Activated CD8-positive, alpha-beta T cell treated with anti-CD3 and anti-CD28 coated beads for 36 hours (primary cell): ENCODE measurements around the gene FRMD4A. TPM values are rescaled to one million over a fixed set of nuclear protein-coding genes. Genes with fewer than 3 reads are reported as not detected.

ENCODE experiments used
- ATAC-seq: fragments of 200-7000 bp; cut with Tn5 transposase; one replicate; pipeline ENCODE4 v1.10.0; 2021; ENCODE audit warnings: mild to moderate bottlenecking, moderate library complexity
- CTCF ChIA-PET: fragments of 350-600 bp; sonication (Branson Sonifier 250); formaldehyde crosslinking; loops from one replicate; lab custom pipeline; 2021; ENCODE audit warnings: antibody characterized with exemption; lab: Charles Lee
- POLR2A ChIA-PET: fragments of 350-600 bp; sonication (Branson Sonifier 250); formaldehyde crosslinking; loops from one replicate; lab custom pipeline; 2021; ENCODE audit warnings: antibody characterized with exemption; lab: Charles Lee
- DNase-seq: peaks from one replicate; pipeline ENCODE4 v3.0.0-alpha.2; 2020
- H3K27ac Mint-ChIP-seq: one replicate; pipeline ENCODE4 v1.8.0; 2021; ENCODE audit warnings: mild to moderate bottlenecking, mixed read lengths
- H3K27me3 Mint-ChIP-seq: one replicate; pipeline ENCODE4 v1.8.0; 2021; ENCODE audit warnings: mixed read lengths
- H3K36me3 Mint-ChIP-seq: one replicate; pipeline ENCODE4 v1.8.0; 2021; ENCODE audit warnings: low read depth, mixed read lengths
- H3K4me1 Mint-ChIP-seq: one replicate; pipeline ENCODE4 v1.8.0; 2021; ENCODE audit warnings: low read depth, mixed read lengths
- H3K4me3 Mint-ChIP-seq: one replicate; pipeline ENCODE4 v1.8.0; 2021; ENCODE audit warnings: mild to moderate bottlenecking, moderate library complexity, mixed read lengths
- H3K9me3 Mint-ChIP-seq: one replicate; pipeline ENCODE4 v1.8.0; 2021; ENCODE audit warnings: mixed read lengths
- CTCF ChIP-seq: fragments of 200-600 bp; IDR thresholded peaks from one replicate; pipeline ENCODE4 v1.8.0; 2022; ENCODE audit warnings: antibody characterized with exemption, mild to moderate bottlenecking
- intact Hi-C: fragments of 100-400 bp; cut with micrococcal nuclease; formaldehyde crosslinking; loops from one replicate; pipeline ENCODE4 v1.10.0; 2022
- total RNA-seq, 2 experiments: library from RNA; stranded (reverse); gene quantifications; one replicate each; pipeline ENCODE4 v1.2.3, GENCODE V29; 2021

Gene FRMD4A
- total RNA-seq, 2 experiments from 2014 or later: 2.1 to 2.8 TPM

- ChIA-PET POLR2A (no interaction called here), CTCF (no interaction called here)
- Mint-ChIP-seq H3K36me3 (no peaks in the 10 kb centered on the region), H3K27me3 (no peaks in the 10 kb centered on the region), H3K4me1 (peaks cover 15% of the 10 kb centered on the region), H3K4me3 (no peak overlapping the region), H3K9me3 (no peaks in the 10 kb centered on the region), H3K27ac (no peak overlapping the region)
- ATAC-seq (no peak), DNase-seq (no peak)
- intact Hi-C loops: no loop called here
- no peak for TF ChIP-seq CTCF
Measured at GRCh38 chr10:13990392-13990805, 340.3 kb downstream of the FRMD4A start.

- ChIA-PET POLR2A (no interaction called here), CTCF (no interaction called here)
- ATAC-seq: no peak
- H3K4me3 Mint-ChIP-seq: no peak overlapping the region
- no peak overlapping the region for H3K27ac Mint-ChIP-seq
- no peaks in the 10 kb centered on the region for H3K9me3 Mint-ChIP-seq
- no peak for DNase-seq
- intact Hi-C loops: no loop called here
- no peaks in the 10 kb centered on the region for H3K36me3 Mint-ChIP-seq
- no peaks in the 10 kb centered on the region for H3K27me3 Mint-ChIP-seq
- H3K4me1 Mint-ChIP-seq: peaks cover 15% of the 10 kb centered on the region
- TF ChIP-seq CTCF: no peak
Measured at GRCh38 chr10:13989616-13990015, 341.1 kb downstream of the FRMD4A start.

- no peak overlapping the region for H3K27ac Mint-ChIP-seq
Measured at GRCh38 chr10:13987446-13987845, 343.3 kb downstream of the FRMD4A start.

GRCh38 chr10:13984647-13985155 lies 346.0 kb downstream of the FRMD4A start:
- Mint-ChIP-seq H3K4me1 (peaks cover 13% of the 10 kb centered on the region), H3K9me3 (no peaks in the 10 kb centered on the region), H3K27me3 (no peaks in the 10 kb centered on the region), H3K27ac (no peak overlapping the region), H3K4me3 (no peak overlapping the region), H3K36me3 (no peaks in the 10 kb centered on the region)
- POLR2A ChIA-PET: no interaction called here
- DNase-seq (no peak), ATAC-seq (no peak)
- CTCF ChIA-PET: interaction anchor here (1.0 kb wide), 1 partner anchor 42 kb away, joined by 3 read pairs; no protein-coding TSS in a partner anchor
- intact Hi-C loops: no loop called here
- TF ChIP-seq CTCF: no peak

More at GRCh38 chr10:13987446-13987845, 343.3 kb downstream of the FRMD4A start:
- Mint-ChIP-seq H3K9me3 (no peaks in the 10 kb centered on the region), H3K4me3 (no peak overlapping the region), H3K4me1 (peaks cover 13% of the 10 kb centered on the region), H3K36me3 (no peaks in the 10 kb centered on the region), H3K27me3 (no peaks in the 10 kb centered on the region)
- intact Hi-C loops: no loop called here
- ATAC-seq (peak; percentile 39), DNase-seq (peak; percentile 14)
- CTCF ChIA-PET: no interaction called here
- no peak for TF ChIP-seq CTCF
- POLR2A ChIA-PET: no interaction called here

- no peak for TF ChIP-seq CTCF
- no peak overlapping the region for H3K27ac Mint-ChIP-seq
- H3K4me1 Mint-ChIP-seq: peaks cover 13% of the 10 kb centered on the region
- no peak overlapping the region for H3K4me3 Mint-ChIP-seq
- ATAC-seq: no peak
- H3K9me3 Mint-ChIP-seq: no peaks in the 10 kb centered on the region
- POLR2A ChIA-PET: interaction anchor here (0.6 kb wide), 1 partner anchor 47 kb away, joined by 3 read pairs; no protein-coding TSS in a partner anchor
- no peaks in the 10 kb centered on the region for H3K36me3 Mint-ChIP-seq
- DNase-seq: no peak
- H3K27me3 Mint-ChIP-seq: no peaks in the 10 kb centered on the region
- intact Hi-C loops: no loop called here
- CTCF ChIA-PET: no interaction called here
Measured at GRCh38 chr10:13983035-13983434, 347.7 kb downstream of the FRMD4A start.
